Parathyroid adenoma (tissue), 2 donors: ENCODE data around the gene MRPL54.

Experiments
- H2AFZ ChIP-seq: fragments of 300-600 bp; sonication (generic); one replicate; pipeline ENCODE4 v1.7.0; 2017; ENCODE audit warnings: antibody characterized with exemption, mild to moderate bottlenecking
- H3K27ac ChIP-seq: fragments of 300-600 bp; sonication (generic); one replicate; pipeline ENCODE4 v1.7.0; 2017
- H3K27me3 ChIP-seq: fragments of 300-600 bp; sonication (generic); one replicate; pipeline ENCODE4 v1.7.0; 2017; ENCODE audit warnings: low read length; ENCODE audit not compliant: control insufficient read depth, insufficient read depth
- H3K36me3 ChIP-seq: fragments of 300-600 bp; sonication (generic); one replicate; pipeline ENCODE4 v1.7.0; 2017; ENCODE audit warnings: low read length; ENCODE audit not compliant: control insufficient read depth, insufficient read depth
- H3K4me1 ChIP-seq: fragments of 300-600 bp; sonication (generic); one replicate; pipeline ENCODE4 v1.7.0; 2017; ENCODE audit warnings: control low read depth
- H3K4me2 ChIP-seq: fragments of 300-600 bp; sonication (generic); one replicate; pipeline ENCODE4 v1.7.0; 2017; ENCODE audit warnings: low read length
- H3K4me3 ChIP-seq: fragments of 300-600 bp; sonication (generic); one replicate; pipeline ENCODE4 v1.7.0; 2017; ENCODE audit warnings: low read depth, low read length
- H3K79me2 ChIP-seq: fragments of 300-600 bp; sonication (generic); one replicate; pipeline ENCODE4 v1.7.0; 2017; ENCODE audit warnings: control low read depth
- H3K9ac ChIP-seq: fragments of 300-600 bp; sonication (generic); one replicate; pipeline ENCODE4 v1.7.0; 2017; ENCODE audit warnings: mild to moderate bottlenecking
- H3K9me3 ChIP-seq: fragments of 300-600 bp; sonication (generic); one replicate; pipeline ENCODE4 v1.7.0; 2017; ENCODE audit warnings: low read length; ENCODE audit not compliant: control insufficient read depth
- CTCF ChIP-seq: fragments of 300-600 bp; sonication (generic); IDR thresholded peaks from one replicate; pipeline ENCODE4 v1.7.0; 2017; ENCODE audit warnings: antibody characterized with exemption, mild to moderate bottlenecking
- donor health status: primary hyperparathyroidism.

Gene MRPL54

GRCh38 chr19:3767050-3767449 is 4.6 kb downstream of the MRPL54 start:
- H3K4me1 ChIP-seq: no peaks in the 10 kb centered on the region
- H3K9me3 ChIP-seq: no peaks in the 10 kb centered on the region
- no peaks in the 10 kb centered on the region for H3K79me2 ChIP-seq
- no peaks in the 10 kb centered on the region for H3K27me3 ChIP-seq
- H3K27ac ChIP-seq: no peak overlapping the region
- H3K36me3 ChIP-seq: no peaks in the 10 kb centered on the region
- H2AFZ ChIP-seq: no peak overlapping the region
- no peak overlapping the region for H3K4me2 ChIP-seq
- H3K4me3 ChIP-seq: no peak overlapping the region
- H3K9ac ChIP-seq: no peak overlapping the region
- no peak for TF ChIP-seq CTCF

GRCh38 chr19:3768015-3768747 is 5.7 kb downstream of the MRPL54 start:
- Histone ChIP-seq H3K9ac (no peak overlapping the region), H3K27me3 (no peaks in the 10 kb centered on the region), H2AFZ (no peak overlapping the region), H3K9me3 (no peaks in the 10 kb centered on the region), H3K4me3 (no peak overlapping the region), H3K79me2 (no peaks in the 10 kb centered on the region), H3K36me3 (no peaks in the 10 kb centered on the region), H3K27ac (no peak overlapping the region), H3K4me2 (no peak overlapping the region), H3K4me1 (no peaks in the 10 kb centered on the region)
- no peak for TF ChIP-seq CTCF

- Histone ChIP-seq H3K27ac (no peak overlapping the region), H3K9me3 (no peaks in the 10 kb centered on the region), H3K9ac (no peak overlapping the region), H3K4me3 (no peak overlapping the region), H2AFZ (no peak overlapping the region), H3K4me1 (no peaks in the 10 kb centered on the region), H3K79me2 (no peaks in the 10 kb centered on the region), H3K27me3 (no peaks in the 10 kb centered on the region), H3K4me2 (no peak overlapping the region), H3K36me3 (no peaks in the 10 kb centered on the region)
- no peak for TF ChIP-seq CTCF
These were observed 6.2 kb downstream of the MRPL54 start for GRCh38 chr19:3768748-3769099.

GRCh38 chr19:3769494-3769893 is 7.0 kb downstream of the MRPL54 start:
- H3K4me1 ChIP-seq: no peaks in the 10 kb centered on the region
- no peaks in the 10 kb centered on the region for H3K79me2 ChIP-seq
- H3K36me3 ChIP-seq: no peaks in the 10 kb centered on the region
- H2AFZ ChIP-seq: no peak overlapping the region
- H3K9me3 ChIP-seq: no peaks in the 10 kb centered on the region
- no peak overlapping the region for H3K27ac ChIP-seq
- no peak overlapping the region for H3K4me2 ChIP-seq
- TF ChIP-seq CTCF: no peak
- no peak overlapping the region for H3K4me3 ChIP-seq
- no peak overlapping the region for H3K9ac ChIP-seq
- no peaks in the 10 kb centered on the region for H3K27me3 ChIP-seq
